ENCODE data around the gene CELF1.
"Not testable (repeated sequence)": the region's sequence is repeated elsewhere in the genome, so short reads cannot be mapped to it uniquely, and the experiment has no call there.

CELF1 gene

DNA sequence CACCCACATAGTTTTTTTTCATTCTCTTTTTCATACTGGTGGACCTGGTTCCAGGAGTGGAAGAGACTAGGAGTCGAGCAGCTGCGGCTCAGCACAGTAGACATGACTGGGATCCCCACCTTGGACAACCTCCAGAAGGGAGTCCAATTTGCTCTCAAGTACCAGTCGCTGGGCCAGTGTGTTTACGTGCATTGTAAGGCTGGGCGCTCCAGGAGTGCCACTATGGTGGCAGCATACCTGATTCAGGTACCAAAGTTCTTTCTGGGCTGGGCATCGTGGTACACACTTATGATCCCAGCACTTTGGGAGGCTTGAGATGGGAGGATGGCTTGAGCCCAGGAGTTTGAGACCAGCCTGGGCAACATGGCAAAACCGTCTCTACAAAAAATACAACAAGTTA lies 16.7 kb upstream of the CELF1 start:
- in situ Hi-C loops (cut with HindIII; ENCODE audit: low sequenced_read_pairs) = no loop called here
- no peak overlapping the region for H3K4me3 ChIP-seq (ENCODE audit: low read depth, low read length)
- no peak for DNase-seq (ENCODE audit: low read depth)
- TF ChIP-seq, protein P1, sequence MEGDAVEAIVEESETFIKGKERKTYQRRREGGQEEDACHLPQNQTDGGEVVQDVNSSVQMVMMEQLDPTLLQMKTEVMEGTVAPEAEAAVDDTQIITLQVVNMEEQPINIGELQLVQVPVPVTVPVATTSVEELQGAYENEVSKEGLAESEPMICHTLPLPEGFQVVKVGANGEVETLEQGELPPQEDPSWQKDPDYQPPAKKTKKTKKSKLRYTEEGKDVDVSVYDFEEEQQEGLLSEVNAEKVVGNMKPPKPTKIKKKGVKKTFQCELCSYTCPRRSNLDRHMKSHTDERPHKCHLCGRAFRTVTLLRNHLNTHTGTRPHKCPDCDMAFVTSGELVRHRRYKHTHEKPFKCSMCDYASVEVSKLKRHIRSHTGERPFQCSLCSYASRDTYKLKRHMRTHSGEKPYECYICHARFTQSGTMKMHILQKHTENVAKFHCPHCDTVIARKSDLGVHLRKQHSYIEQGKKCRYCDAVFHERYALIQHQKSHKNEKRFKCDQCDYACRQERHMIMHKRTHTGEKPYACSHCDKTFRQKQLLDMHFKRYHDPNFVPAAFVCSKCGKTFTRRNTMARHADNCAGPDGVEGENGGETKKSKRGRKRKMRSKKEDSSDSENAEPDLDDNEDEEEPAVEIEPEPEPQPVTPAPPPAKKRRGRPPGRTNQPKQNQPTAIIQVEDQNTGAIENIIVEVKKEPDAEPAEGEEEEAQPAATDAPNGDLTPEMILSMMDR (IDR thresholded peaks at IDR 0.05; ENCODE audit: low read depth, low read length, missing control alignments) = no peak

DNA sequence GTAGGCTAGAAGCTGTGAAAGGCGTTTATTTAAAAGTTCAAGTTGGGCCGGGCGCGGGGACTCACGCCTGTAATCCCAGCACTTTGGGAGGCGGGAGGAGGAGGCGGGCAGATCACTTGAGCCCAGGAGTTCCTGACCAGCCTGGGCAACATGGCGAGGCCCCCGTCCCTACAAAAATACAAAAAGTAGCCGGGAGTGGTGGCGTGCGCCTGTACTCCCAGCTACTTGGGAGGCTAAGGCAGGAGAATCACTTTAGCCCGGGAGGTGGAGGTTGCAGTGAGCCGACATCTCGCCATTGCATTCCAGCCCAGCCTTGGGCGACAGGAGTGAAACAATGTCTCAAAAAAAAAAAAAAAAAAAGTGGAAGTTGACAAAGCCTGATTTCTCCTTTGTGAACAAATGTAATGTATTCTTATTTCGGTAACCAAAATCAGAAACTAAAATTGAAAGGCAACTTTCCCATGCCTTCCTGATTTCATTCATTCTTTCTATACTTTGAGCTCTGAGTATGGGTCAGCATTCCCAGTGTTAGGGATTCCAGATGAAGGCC lies 13.3 kb upstream of the CELF1 start:
- H3K4me3 ChIP-seq (ENCODE audit: low read depth, low read length) = peak overlapping the region; percentile 84
- DNase-seq (ENCODE audit: low read depth) = no peak
- in situ Hi-C loops (cut with HindIII; ENCODE audit: low sequenced_read_pairs) = no loop called here
- TF ChIP-seq, protein P1 (IDR thresholded peaks at IDR 0.05; ENCODE audit: low read depth, low read length, missing control alignments) = no peak

DNA sequence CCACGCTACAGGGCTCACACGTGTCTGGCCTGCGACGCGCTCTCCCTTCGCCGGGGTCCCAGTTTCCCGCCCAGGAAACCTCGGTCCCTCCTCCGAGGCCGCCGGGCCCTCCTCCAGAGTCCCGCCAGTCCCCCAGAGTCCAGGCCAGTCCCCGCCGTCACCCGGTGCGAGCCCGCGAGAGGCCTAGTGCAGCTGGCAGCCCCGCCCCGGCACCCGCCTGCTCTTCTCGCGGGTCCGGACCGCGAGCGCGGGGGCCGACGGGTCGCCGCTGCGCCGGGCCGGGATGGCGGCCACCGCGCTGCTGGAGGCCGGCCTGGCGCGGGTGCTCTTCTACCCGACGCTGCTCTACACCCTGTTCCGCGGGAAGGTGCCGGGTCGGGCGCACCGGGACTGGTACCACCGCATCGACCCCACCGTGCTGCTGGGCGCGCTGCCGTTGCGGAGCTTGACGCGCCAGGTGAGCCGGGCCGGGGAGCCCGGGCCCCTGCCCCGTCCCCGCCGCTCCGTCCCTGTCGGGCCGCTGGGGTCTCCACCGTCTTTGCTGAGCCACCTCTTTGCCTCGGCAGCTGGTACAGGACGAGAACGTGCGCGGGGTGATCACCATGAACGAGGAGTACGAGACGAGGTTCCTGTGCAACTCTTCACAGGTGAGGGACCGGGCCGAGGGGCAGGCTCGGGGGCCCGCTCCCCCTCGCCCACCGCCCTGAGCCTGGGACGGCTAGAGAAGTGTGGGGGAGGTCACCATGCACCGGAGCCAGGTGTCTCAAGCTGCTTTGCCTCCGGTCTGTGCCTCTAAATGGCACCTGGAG lies 12.6 kb upstream of the CELF1 start, which contains the start of gene PTPMT1:
Gene PTPMT1 (plus strand): TSS at position 260 of the 809 bp plus-strand sequence. CDS start 24 bp downstream, at position 284.
- TF ChIP-seq, protein P1 (IDR thresholded peaks at IDR 0.05; ENCODE audit: low read depth, low read length, missing control alignments) = no peak
- peak within 1 kb of the TSS; percentile 84 for H3K4me3 ChIP-seq (ENCODE audit: low read depth, low read length)
- in situ Hi-C loops (cut with HindIII; ENCODE audit: low sequenced_read_pairs) = no loop called here
- no peak for DNase-seq (ENCODE audit: low read depth)

- no peak for DNase-seq (ENCODE audit: low read depth)
- in situ Hi-C loops (cut with HindIII; ENCODE audit: low sequenced_read_pairs) = no loop called here
- H3K4me3 ChIP-seq (ENCODE audit: low read depth, low read length) = peak overlapping the region; percentile 84
- TF ChIP-seq, protein P1 (IDR thresholded peaks at IDR 0.05; ENCODE audit: low read depth, low read length, missing control alignments) = no peak
Measured at GRCh38 chr11:47564933-47565339, 12.0 kb upstream of the CELF1 start.

DNA sequence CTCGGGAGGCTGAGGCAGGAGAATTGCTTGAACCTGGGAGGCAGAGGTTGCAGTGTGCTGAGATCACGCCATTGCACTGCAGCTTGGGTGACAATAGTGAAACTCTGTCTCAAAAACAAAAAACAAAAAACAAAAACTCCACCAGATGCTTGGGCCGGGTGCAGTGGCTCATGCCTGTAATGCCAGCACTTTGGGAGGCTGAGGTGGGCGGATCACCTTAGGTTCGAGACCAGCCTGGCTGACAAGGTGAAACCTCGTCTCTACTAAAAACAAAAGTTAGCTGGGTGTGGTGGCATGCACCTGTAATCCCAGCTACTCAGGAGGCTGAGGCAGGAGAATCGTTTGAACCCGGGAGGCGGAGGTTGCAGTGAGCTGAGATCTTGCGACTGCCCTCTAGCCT lies 11.4 kb upstream of the CELF1 start:
- peak overlapping the region; percentile 84 for H3K4me3 ChIP-seq (ENCODE audit: low read depth, low read length)
- in situ Hi-C loops (cut with HindIII; ENCODE audit: low sequenced_read_pairs); DNase-seq (ENCODE audit: low read depth): not testable (repeated sequence)

DNA sequence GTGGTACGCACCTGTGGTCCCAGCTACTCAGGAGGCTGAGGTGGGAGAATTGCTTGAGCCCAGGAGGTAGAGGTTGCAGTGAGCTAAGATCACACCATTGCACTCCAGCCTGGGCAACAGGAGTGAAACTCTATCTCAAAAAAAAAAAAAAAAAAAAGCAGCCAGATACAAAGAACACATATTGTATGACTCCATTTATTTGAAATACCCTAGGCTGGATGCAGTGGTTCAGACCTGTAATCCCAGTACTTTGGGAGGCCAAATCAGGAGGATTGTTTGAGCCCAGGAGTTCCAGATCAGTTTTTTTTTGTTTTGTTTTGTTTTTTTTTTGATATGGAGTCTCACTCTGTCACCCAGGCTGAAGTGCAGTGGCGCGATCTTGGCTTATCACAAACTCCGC lies 9.5 kb upstream of the CELF1 start:
- DNase-seq (ENCODE audit: low read depth); H3K4me3 ChIP-seq (ENCODE audit: low read depth, low read length); in situ Hi-C loops (cut with HindIII; ENCODE audit: low sequenced_read_pairs): not testable (repeated sequence)

- in situ Hi-C loops (cut with HindIII; ENCODE audit: low sequenced_read_pairs) = no loop called here
- TF ChIP-seq, protein P1 (IDR thresholded peaks at IDR 0.05; ENCODE audit: low read depth, low read length, missing control alignments) = no peak
- H3K4me3 ChIP-seq (ENCODE audit: low read depth, low read length) = no peak overlapping the region
- DNase-seq (ENCODE audit: low read depth) = no peak
Measured at GRCh38 chr11:47560426-47560825, 7.5 kb upstream of the CELF1 start.

Measured in astrocyte of the cerebellum (primary cell).